ENCODE results near the gene STYXL1. TPM values are rescaled to one million over a fixed set of nuclear protein-coding genes. Genes with fewer than 3 reads are reported as not detected.

STYXL1 gene
- total and polyA plus RNA-seq, 4 donors: 16.4 to 27.5 (median 17.1) TPM

GRCh38 chr7:75979759-75980429, 67.9 kb downstream of the STYXL1 start:
- Histone ChIP-seq H3K9me3 (ENCODE audit: control insufficient read depth in 4 of 4, low read length in 3 of 4) (no peaks in the 10 kb centered on the region), H3K9ac (ENCODE audit: low read depth in 1 of 2, low read length in 2 of 2) (no peak overlapping the region), H3K36me3 (ENCODE audit: control insufficient read depth in 4 of 4, insufficient read depth in 3 of 4, low read depth in 1 of 4, low read length in 3 of 4) (peaks cover 44 to 71% (median 56%) of the 10 kb centered on the region in 4 donors), H3K27ac (ENCODE audit: low read depth in 1 of 2, low read length in 2 of 2) (peak overlapping the region; percentile 21 to 34), H3K4me1 (ENCODE audit: control insufficient read depth in 4 of 4, insufficient read depth in 4 of 4, low read length in 3 of 4) (peaks cover 5 to 35% (median 18%) of the 10 kb centered on the region in 4 donors), H3K4me3 (ENCODE audit: low read depth in 1 of 3, low read length in 3 of 3) (no peak overlapping the region), H3K27me3 (ENCODE audit: control insufficient read depth in 4 of 4, insufficient read depth in 4 of 4, low read length in 3 of 4) (no peaks in the 10 kb centered on the region)
- peak; percentile 49 for TF ChIP-seq YY1 (IDR thresholded peaks at IDR 0.05)
- no peak for TF ChIP-seq EGR1 (IDR thresholded peaks at IDR 0.05; ENCODE audit: low read depth in 2 of 2)
- no peak for TF ChIP-seq NR2F2 (IDR thresholded peaks at IDR 0.05)
- TF ChIP-seq JUND (IDR thresholded peaks at IDR 0.05): peak in 1 of 2 donors; percentile 17
- TF ChIP-seq RXRA (IDR thresholded peaks at IDR 0.05): peak; percentile 62 to 65
- TF ChIP-seq, protein P1, sequence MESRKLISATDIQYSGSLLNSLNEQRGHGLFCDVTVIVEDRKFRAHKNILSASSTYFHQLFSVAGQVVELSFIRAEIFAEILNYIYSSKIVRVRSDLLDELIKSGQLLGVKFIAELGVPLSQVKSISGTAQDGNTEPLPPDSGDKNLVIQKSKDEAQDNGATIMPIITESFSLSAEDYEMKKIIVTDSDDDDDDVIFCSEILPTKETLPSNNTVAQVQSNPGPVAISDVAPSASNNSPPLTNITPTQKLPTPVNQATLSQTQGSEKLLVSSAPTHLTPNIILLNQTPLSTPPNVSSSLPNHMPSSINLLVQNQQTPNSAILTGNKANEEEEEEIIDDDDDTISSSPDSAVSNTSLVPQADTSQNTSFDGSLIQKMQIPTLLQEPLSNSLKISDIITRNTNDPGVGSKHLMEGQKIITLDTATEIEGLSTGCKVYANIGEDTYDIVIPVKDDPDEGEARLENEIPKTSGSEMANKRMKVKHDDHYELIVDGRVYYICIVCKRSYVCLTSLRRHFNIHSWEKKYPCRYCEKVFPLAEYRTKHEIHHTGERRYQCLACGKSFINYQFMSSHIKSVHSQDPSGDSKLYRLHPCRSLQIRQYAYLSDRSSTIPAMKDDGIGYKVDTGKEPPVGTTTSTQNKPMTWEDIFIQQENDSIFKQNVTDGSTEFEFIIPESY (IDR thresholded peaks at IDR 0.05): no peak
- peak; percentile 60 for TF ChIP-seq HNF4G (IDR thresholded peaks at IDR 0.05)
- TF ChIP-seq CTCF (IDR thresholded peaks at IDR 0.05; ENCODE audit: low read depth, low read length, missing input control): no peak
- TF ChIP-seq MAX (IDR thresholded peaks at IDR 0.05): no peak
- TF ChIP-seq TAF1 (conservative IDR thresholded peaks at IDR 0.05): no peak
- no peak for TF ChIP-seq ATF3 (IDR thresholded peaks at IDR 0.05)
- TF ChIP-seq SP1 (IDR thresholded peaks at IDR 0.05): peak; percentile 70
- peak in 1 of 2 donors; percentile 48 for TF ChIP-seq RAD21 (IDR thresholded peaks at IDR 0.05)
- peak; percentile 79 to 83 for TF ChIP-seq HNF4A (conservative IDR thresholded peaks at IDR 0.05)
- no peak for TF ChIP-seq FOXA2 (IDR thresholded peaks at IDR 0.05)
- TF ChIP-seq FOXA1 (IDR thresholded peaks at IDR 0.05): no peak
- no peak for DNase-seq (ENCODE audit: low spot score)
- 40% methylated on average over 22 of the region's 22 CpGs for WGBS

DNA sequence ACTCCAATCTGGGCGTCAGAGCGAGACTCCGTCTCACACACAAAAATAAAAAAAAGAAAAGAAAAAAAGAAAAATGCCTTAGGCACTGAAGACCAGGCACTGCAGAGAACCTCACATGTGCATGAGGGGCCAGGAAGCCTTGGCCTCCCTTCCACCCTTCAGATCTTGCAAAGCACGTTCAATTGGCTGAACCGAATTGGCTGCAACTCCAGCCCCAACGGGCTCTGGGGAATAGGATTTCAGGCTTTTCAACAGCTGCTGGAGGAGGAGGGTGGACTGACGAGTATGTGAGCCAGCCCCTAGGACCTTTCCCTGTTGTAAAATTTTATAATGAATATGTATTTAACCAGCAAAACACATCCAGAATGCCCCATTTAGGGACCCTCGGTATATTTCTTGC, 70.1 kb downstream of the STYXL1 start:
- Histone ChIP-seq H3K27ac (ENCODE audit: low read depth in 1 of 2, low read length in 2 of 2) (no peak overlapping the region), H3K27me3 (ENCODE audit: control insufficient read depth in 4 of 4, insufficient read depth in 4 of 4, low read length in 3 of 4) (no peaks in the 10 kb centered on the region), H3K4me1 (ENCODE audit: control insufficient read depth in 4 of 4, insufficient read depth in 4 of 4, low read length in 3 of 4) (peaks cover 5 to 26% (median 16%) of the 10 kb centered on the region in 4 donors), H3K9ac (ENCODE audit: low read depth in 1 of 2, low read length in 2 of 2) (no peak overlapping the region), H3K9me3 (ENCODE audit: control insufficient read depth in 4 of 4, low read length in 3 of 4) (no peaks in the 10 kb centered on the region), H3K36me3 (ENCODE audit: control insufficient read depth in 4 of 4, insufficient read depth in 3 of 4, low read depth in 1 of 4, low read length in 3 of 4) (peaks cover 43 to 67% (median 56%) of the 10 kb centered on the region in 4 donors), H3K4me3 (ENCODE audit: low read depth in 1 of 3, low read length in 3 of 3) (no peak overlapping the region)
- WGBS: 82% methylated on average over 8 of the region's 8 CpGs
- no peak for DNase-seq (ENCODE audit: low spot score)
- TF ChIP-seq ATF3 (IDR thresholded peaks at IDR 0.05): no peak
- no peak for TF ChIP-seq CTCF (IDR thresholded peaks at IDR 0.05; ENCODE audit: low read depth, low read length, missing input control)
- TF ChIP-seq, protein P2, sequence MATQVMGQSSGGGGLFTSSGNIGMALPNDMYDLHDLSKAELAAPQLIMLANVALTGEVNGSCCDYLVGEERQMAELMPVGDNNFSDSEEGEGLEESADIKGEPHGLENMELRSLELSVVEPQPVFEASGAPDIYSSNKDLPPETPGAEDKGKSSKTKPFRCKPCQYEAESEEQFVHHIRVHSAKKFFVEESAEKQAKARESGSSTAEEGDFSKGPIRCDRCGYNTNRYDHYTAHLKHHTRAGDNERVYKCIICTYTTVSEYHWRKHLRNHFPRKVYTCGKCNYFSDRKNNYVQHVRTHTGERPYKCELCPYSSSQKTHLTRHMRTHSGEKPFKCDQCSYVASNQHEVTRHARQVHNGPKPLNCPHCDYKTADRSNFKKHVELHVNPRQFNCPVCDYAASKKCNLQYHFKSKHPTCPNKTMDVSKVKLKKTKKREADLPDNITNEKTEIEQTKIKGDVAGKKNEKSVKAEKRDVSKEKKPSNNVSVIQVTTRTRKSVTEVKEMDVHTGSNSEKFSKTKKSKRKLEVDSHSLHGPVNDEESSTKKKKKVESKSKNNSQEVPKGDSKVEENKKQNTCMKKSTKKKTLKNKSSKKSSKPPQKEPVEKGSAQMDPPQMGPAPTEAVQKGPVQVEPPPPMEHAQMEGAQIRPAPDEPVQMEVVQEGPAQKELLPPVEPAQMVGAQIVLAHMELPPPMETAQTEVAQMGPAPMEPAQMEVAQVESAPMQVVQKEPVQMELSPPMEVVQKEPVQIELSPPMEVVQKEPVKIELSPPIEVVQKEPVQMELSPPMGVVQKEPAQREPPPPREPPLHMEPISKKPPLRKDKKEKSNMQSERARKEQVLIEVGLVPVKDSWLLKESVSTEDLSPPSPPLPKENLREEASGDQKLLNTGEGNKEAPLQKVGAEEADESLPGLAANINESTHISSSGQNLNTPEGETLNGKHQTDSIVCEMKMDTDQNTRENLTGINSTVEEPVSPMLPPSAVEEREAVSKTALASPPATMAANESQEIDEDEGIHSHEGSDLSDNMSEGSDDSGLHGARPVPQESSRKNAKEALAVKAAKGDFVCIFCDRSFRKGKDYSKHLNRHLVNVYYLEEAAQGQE (IDR thresholded peaks at IDR 0.05): no peak
- TF ChIP-seq HNF4A (conservative IDR thresholded peaks at IDR 0.05): no peak
- no peak for TF ChIP-seq NR2F2 (IDR thresholded peaks at IDR 0.05)
- no peak for TF ChIP-seq FOXA1 (IDR thresholded peaks at IDR 0.05)
- no peak for TF ChIP-seq MAX (IDR thresholded peaks at IDR 0.05)
- no peak for TF ChIP-seq SP1 (IDR thresholded peaks at IDR 0.05)
- no peak for TF ChIP-seq HNF4G (IDR thresholded peaks at IDR 0.05)
- TF ChIP-seq RXRA (IDR thresholded peaks at IDR 0.05): no peak
- no peak for TF ChIP-seq FOXA2 (IDR thresholded peaks at IDR 0.05)
- no peak for TF ChIP-seq RAD21 (IDR thresholded peaks at IDR 0.05)
- TF ChIP-seq JUND (IDR thresholded peaks at IDR 0.05): no peak
- no peak for TF ChIP-seq YY1 (IDR thresholded peaks at IDR 0.05)
- no peak for TF ChIP-seq EGR1 (IDR thresholded peaks at IDR 0.05; ENCODE audit: low read depth in 2 of 2)
- TF ChIP-seq GABPA (IDR thresholded peaks at IDR 0.05 in 1 of 2, conservative IDR thresholded peaks at IDR 0.05 in 1 of 2): no peak
- TF ChIP-seq TAF1 (conservative IDR thresholded peaks at IDR 0.05): no peak

Data from liver (tissue), 9 donors.